NCI-H1694 (cell line): ENCODE measurements around the gene INCENP.

Experiments used
- DNase-seq: peaks from one replicate; lab custom pipeline; 2025; lab: John Stamatoyannopoulos, UW

The INCENP gene

DNA sequence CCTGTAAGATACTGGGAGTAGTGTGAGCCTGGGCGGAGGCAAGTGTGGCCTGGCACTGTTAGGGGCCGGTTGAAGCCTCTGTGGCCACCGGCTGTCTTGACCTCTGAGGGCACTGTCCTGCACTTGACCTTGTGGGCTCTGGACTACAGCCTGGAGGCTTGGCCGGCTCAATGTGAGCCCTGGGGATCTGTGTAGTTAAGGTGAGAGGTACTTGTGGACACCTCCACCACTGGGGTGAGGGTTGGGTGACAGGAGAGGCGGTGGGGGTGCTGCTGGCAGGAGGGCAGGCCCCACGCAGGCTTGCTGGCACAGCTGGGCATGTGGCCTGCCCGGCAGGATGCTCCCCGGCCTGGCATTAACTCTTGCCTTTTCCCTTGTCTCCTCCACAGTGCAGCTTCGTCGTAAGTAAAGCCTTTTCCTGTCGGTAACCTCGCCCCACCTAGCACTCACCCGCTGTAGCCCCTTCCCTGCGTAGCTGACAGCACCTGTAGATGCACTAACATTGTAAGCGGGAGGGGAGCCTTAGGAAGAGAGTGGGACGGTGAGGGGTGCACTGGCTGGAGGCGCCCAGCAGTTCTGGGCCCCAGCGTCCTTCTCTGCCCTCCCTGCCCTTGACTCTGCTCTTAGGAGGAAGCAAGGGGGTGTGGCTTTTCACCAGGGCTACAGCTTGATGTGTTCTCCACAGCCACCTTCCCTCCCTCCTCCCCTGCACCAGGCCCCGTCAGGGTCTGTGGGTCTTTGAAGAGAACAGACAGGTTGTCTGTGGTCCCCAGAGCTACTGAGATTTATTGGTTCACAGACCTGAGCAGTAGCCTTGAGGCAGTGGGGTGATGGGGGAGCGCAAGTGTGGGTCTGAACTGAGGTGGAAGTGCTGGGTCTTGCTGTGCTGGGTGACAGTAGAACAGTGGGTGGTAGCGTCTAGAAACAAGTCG lies 17.6 kb downstream of the INCENP start:
- no peak for DNase-seq

DNA sequence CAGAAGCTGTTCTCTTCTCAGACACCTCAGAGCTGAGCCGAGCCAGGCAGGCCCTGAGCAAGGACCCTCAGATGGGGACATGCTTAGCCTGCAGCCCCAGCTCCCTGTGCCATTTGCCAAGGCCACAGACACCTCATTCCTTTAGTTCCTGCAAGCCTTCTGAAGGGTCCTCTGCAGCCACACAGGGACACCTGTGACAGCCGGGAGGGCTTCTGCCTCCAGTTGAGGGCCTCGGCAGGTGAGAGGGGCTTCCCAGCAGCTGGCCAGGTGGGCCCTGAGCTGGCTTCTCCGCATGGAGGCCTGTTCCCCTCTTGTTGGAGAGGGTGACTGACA lies 18.2 kb downstream of the INCENP start:
- DNase-seq, result no peak

DNA sequence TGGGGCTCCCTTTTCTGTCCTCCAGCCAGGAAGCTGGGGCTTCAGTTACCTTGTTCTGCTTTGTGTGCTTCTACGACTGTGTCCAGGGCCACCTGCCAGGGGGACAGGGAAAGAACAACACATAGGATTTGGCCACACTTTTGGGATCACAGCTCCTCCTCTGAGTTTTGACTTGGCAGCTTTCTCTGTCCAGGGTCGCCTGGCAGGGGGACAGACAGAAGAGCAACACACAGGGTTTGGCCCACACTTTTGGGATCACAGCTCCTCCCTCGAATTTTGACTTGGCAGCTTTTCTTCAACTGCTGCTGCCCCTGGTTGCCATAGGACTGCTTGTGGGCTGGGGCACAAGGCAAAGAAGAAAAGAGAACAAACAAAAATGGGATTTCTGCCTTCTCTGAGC lies 19.1 kb downstream of the INCENP start:
- no peak for DNase-seq

DNA sequence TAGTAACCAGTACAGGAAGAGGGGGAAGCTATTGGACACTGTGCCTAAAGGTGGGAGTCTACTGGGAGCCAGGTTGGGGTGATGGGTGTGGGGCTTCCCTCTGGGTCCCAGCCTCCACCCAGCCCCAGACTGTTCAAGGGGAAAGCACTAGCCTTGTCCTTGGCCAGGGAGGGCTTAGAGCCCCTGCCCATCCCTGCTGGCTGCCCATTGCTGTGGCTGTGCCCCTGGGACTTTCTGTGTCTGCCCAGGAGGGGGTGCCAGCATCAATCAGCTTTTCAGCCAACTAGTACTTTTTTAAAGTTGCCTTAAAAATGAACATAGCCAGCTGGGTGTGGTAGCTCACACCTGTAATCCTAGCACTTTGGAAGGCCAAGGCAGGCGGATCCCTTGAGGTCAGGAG lies 19.9 kb downstream of the INCENP start:
- DNase-seq, result no peak

DNA sequence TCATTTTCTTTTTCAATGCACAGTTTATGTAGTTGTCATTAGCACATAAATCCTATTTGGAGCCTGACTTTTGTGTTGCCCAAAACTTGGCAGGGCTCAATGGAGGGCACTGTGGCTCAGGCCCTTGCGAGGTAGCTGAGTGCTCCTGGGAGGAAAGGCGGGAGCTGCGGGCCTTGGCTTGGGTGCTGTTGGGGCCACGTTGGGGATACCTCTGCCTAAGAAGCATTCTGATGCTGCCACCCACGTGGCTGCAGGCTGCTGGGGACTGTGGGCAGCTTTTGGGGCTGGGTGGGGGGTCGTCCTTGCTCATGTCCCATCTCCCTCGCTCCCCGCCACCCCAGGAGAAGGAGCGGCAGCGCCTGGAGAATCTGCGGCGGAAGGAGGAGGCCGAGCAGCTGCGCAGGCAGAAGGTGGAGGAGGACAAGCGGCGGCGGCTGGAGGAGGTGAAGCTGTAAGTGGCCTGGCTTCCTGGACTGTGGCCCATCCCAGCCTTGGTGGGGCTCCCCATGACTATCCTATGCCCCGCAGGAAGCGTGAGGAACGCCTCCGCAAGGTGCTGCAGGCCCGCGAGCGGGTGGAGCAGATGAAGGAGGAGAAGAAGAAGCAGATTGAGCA lies 20.9 kb downstream of the INCENP start:
- DNase-seq, result no peak

DNA sequence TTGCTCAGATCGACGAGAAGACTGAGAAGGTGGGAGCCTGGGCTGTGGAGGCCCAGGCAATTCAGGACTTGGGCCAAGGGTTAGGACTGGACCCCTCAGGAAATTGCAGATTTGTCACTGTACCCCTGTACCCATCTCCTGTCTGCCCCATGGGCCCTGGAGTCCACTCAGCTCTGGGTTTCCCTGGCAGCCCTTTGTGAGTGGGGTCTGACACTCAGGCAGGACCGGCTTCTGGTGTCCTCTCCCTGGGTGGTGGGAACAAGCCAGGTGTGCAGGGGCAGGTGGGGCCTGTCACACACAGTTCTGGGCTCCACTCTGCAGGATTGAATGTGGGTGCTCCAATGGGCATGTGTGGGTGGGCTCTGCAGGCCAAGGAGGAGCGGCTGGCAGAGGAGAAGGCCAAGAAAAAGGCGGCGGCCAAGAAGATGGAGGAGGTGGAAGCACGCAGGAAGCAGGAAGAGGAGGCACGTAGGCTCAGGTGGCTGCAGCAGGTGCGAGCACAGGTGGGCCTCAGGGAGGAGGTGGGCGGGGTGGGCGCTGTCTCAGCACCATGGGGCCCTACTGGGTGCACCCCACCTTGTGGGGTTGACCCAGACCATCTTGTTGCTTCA lies 21.6 kb downstream of the INCENP start:
- DNase-seq, result no peak

DNA sequence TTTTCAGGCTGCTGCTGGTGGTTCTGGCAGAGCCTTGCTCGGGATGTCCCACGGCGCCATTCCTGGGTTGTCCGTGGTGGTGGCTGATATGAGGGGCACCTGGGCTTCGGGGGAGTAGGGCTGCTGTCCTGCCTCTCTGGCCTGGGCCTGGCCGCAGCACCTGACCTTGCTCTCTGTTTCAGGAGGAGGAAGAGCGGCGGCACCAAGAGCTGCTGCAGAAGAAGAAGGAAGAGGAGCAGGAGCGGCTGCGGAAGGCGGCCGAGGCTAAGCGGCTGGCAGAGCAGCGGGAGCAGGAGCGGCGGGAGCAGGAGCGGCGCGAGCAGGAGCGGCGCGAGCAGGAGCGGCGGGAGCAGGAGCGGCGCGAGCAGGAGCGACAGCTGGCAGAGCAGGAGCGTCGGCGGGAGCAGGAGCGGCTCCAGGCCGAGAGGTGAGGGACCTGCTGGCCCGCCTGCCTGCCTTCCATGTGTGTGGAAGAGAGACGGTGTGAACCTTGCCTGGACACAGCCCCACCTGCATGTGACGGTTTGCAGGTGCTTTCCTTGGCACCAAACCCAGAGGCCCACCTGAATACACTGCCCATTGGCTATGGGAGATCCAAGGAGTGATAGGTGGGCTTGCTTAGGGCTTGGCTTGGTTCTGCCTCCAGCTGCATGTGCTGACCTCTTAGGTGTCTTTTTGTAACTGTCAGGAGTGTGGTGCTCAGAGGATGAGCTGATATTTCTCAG lies 22.8 kb downstream of the INCENP start:
- no peak for DNase-seq

DNA sequence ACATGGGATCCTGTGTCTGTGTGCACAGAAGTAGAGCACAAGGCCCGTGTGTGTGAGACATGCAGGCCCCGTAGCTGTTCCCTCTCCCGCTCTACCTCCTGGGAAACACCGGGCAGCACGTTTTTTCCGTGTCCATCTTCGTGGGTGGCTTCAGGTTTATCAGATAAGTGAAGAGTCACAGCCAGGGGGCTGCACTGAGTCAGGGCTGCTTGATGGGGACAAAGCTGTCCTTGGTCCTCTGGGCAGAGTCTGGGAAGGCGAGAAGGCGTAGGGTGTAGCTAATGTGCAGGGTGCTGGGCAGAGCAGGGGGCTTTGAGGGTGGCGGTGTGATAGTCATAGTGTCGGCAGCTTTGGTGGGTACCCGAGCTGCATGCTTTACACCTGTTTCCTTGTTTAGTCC lies 23.7 kb downstream of the INCENP start:
- no peak for DNase-seq

DNA sequence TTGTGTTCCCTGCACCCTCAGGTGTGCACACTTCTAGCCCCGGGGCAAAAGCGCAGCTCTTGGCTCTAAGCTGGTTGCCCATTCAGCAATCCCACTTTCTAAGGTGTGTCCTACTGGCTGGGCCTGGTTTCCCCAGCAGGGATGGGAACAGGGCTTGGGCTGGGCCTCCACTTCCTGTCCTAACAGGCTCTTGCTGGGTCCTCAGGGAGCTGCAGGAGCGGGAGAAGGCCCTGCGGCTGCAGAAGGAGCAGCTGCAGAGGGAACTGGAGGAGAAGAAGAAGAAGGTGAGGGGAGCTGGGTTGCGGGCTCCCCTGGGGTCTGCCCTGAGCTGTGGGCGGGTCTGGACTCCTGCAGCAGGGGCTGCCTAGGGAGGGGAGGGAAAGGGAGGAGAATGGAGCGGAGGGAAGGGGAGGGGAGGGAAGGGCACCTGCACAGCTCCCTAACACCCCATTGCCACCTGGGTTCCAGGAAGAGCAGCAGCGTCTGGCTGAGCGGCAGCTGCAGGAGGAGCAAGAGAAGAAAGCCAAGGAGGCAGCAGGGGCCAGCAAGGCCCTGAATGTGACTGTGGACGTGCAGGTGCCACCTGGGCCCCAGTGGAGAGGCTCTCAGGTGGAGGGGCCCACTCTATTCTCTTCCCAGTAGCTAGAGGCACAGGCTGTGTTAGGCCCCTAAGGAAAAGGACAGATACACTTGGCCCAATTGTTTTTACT lies 24.6 kb downstream of the INCENP start:
- no peak for DNase-seq

DNA sequence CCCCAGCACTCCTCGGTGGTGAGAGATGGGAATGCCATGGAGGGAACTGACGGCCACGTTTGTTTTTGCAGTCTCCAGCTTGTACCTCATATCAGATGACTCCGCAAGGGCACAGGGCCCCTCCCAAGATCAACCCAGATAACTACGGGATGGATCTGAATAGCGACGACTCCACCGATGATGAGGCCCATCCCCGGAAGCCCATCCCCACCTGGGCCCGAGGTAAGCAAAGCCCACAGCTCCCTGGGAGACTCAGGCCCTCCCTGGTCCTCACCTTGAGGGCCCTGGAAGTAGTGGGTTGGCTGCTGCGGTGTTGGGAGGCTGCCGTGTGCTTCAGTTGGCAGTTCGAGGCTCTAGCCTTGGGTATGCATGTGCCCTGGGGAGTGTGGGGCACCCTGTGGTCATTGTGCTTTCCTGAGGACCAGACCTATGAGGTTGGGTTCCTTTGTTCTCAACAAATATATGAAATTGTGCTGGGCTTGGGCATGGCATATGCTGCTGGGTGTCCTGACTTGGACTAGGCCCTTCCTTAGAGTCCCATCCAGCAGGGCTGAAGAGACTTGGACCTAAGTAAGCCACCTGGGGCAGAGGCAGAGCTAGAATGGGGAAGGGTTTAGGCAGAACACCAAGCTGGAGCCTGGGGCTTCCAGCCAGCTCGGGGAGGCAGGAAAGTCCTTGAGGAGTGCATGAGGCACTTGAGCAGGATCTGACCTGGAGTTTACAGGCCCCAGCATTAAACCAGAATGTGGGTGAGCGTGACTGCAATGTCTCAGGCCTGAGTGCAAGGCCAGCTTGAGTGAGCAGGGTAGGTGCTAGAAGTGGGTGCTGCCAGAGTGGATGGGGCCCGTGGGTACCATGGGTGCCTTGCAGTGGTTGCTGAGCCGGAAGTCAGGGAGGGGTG lies 26.4 kb downstream of the INCENP start:
- no peak for DNase-seq

DNA sequence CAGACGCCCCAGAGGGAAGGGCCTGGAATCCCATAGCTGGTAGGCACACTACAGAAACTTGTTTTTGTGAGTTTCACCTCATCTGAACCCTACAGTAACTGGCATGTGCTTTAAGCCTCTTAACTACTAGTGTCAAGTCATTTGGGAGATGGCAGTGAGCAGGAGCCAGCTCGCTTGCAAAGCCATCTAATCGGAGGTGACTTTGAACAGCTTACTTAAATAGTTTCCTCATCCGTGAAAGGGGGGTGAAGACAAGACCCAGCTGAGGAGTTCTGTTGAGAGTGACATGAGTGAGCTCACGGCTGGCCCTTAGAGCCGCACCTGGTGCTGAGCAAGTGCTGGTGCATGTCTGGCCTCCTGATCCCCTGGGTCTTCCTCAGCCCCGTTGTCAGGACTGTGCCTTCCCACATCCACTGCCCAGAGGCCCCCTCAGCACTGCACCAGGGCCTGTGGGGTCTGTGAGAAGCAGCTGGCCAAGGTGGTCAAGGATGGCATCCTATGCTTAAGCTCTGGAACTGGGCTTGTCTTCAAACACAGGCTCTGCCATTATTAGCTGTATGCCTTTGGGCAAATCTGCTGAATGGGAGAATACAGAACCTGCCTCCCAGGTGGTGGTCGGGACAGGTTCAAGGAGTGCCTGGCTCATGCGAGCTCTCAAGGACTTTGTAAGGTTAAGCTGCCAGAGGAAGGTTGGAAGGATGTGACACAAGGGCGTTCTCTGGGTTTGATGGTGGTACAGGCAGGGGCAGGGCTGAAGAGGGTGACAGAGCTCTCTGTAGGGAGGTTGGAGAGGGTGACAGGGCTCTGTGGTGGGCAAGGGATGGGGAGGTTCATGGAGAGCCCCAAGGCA lies 27.3 kb downstream of the INCENP start:
- DNase-seq, result no peak

DNA sequence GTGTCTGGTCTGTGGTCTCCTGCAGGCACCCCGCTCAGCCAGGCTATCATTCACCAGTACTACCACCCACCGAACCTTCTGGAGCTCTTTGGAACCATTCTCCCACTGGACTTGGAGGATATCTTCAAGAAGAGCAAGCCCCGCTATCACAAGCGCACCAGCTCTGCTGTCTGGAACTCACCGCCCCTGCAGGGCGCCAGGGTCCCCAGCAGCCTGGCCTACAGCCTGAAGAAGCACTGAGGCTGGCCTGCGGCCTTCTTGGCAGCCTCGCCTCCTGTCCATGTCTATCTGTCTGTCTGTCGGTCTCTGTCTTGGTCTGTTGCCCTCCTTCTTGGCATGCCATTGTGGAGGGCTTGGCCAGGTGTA lies 27.9 kb downstream of the INCENP start:
- DNase-seq, result no peak

DNA sequence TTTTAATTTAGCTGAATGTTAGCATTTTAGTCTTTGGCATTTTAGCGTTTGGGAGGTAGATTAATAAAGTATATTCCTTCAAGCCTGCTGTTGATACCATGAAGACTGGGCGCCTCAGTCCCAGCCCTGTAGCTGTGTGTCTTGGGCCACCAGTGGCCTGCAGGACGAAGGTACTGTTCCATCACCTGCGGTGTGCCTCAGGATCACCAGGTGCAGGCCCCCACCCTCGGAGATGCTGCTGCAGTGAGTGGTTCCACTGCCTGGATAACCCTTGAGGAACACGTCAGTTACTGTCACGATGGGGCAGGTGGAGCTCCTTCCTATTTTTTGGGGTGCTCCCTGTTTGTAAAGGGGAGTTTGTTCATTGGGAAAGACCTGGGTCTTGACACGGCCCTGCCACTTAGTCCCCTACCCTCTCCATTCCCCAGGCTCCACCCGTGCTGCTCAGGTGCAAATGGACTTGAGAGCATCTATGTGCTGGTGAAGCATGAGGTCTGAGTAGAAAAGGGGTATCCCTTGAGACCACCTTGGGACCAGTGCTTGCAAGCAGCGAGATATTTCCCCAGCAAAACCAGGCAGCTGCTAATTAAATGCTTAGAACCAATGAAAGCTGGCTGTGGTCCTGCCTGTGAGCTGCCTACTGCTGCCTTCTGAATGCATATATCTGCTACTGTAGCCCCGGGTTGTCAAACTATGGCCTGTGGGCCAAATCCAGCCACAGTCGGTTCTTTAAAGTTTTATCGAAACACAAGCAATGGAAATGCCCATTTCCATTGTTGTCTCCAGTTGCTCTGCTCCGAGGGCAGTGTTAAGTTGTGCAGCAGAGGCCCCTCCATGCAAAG lies 28.7 kb downstream of the INCENP start:
- no peak for DNase-seq

DNA sequence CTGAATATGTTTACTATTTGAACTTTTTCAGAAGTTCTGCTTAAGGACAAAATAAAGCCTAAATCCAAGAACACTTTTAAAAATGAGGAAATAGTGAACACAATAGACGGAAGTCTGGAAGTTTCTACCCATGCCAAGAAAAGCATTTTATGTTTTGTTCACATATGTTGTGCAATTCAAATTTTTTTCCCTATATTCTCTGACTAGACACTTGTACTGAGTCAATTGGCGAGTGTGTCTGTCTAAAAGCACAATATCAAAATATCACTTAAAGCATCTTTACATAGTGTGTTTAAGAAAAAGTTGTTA lies 29.2 kb downstream of the INCENP start:
- DNase-seq, result no peak

DNA sequence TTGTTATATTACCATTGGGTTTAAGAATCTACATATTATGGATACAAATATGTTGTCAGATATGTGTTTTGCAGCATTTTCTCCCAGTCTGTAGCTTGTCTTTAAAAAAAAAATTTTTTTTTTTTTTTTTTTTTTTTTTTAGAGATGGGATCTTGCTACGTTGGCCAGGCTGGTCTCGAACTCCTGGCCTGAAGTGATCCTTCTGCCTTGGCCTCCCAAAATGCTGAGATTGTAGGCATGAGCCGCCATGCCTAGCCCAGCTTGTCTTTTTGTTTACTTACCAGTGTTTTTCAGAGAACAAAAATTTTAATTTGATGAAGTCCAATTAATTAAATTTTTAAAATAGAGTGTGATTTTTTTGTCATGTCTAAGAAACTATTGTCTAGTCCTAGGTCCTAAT lies 29.8 kb downstream of the INCENP start:
- DNase-seq, result no peak

DNA sequence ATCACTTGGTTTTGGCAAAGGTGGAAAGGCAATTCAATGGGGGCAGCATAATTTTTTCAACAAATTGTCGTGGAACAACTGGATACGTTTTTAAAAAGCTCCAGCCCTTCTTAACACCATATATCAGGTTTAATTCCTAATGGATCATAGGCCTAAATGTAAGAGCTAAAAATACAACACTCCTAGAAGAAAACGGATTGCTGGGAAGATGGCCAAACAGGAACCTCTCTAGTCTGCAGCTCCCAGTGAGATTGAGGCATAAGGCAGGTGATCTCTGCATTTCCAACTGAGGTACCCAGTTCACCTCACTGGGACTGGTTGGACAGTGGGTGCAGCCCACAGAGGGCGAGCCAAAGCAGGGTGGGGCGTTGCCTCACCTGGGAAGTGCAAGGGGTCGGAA lies 33.8 kb downstream of the INCENP start:
- no peak for DNase-seq

DNA sequence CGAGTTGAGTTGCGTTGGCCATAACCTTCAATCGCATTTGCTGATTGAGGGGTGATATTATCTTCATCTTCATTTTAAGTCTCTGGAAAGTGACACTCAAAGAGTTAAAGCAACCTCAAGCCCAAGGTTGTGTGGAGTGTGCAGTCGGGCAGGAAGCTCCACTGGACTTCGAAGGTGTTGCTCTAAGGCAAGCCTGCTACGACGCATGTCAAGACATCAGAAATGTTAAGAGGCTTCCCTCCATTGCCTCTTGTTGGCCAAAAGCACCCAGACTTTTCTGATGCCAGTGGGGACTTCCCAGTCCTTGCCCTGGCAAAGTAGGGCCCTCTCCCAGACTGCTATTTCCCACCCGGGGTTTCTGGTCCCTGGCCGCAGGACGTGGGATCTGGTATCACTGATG lies 42.6 kb downstream of the INCENP start:
- no peak for DNase-seq

DNA sequence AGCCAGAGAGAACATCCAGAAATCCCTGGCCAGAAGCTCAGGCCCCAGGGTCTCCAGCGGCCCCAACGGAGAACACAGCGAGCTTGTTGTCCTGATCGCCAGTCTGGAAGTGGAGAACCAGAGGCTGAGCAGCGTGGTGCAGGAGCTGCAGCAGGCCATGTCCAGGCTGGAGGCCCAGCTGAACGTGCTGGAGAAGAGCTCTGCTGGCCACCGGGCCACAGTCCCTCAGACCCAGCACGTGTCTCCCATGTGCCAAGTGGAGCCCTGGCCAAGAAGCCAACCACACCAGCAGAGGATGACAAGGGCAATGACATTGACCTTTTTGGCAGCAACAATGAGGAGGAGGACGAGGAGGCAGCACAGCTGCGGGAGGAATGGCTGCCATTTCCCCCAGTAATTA lies 45.6 kb downstream of the INCENP start:
- no peak for DNase-seq

DNA sequence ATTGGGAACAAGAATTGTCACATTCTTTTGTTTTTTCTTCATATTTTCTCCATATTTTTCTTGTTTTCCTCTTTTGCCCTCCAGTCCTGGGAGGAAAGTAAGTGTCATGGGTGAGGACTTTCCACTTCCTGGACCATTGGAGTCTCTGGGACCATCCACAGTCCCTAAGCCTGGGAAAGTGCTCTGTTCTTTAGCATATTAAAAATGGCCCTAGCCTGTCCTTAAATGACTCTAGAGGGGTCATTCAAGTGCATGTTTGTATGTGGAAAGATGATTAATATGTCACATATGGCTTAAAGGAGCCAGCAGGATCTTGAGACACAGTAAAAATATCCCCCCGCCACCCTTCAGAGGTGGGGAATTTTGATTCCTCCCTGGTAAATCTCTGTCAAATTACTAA lies 46.1 kb downstream of the INCENP start:
- DNase-seq, result no peak
